GM19043 (cell line): ENCODE measurements around the gene MAPKBP1.
"Not testable (repeated sequence)": the region's sequence is repeated elsewhere in the genome, so short reads cannot be mapped to it uniquely, and the experiment has no call there.

Experiments
- ATAC-seq: cut with Tn5 transposase; IDR thresholded peaks from one replicate; pipeline ENCODE4 v1.9.1; 2021; ENCODE audit warnings: low read depth; ENCODE audit not compliant: unreplicated experiment

Gene MAPKBP1

GRCh38 chr15:41774062-41774881 lies at the start of gene MAPKBP1:
Gene MAPKBP1 (plus strand): TSS chr15:41774484. CDS start chr15:41775276, 792 bp downstream.
- ATAC-seq = peak; percentile 72

- no peak for ATAC-seq
These were observed 47.1 kb upstream of the MAPKBP1 start for GRCh38 chr15:41727143-41727542.

DNA sequence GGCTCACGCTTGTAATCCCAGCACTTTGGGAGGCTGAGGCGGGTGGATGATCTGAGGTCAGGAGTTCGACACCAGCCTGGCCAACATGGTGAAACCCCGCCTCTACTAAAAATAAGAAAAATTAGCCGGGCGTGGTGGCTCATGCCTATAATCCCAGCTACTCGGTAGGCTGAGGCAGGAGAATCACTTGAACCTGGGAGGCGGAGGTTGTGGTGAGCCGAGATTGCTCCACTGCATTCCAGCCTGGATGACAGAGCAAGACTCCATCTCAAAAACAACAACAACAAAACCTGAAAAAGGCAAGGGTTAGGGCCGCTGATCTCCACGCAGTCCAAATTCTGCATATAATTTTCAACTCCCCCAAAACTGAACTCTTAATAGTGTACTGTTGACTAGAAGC lies 46.2 kb upstream of the MAPKBP1 start:
- not testable (repeated sequence) for ATAC-seq

- no peak for ATAC-seq
These were observed 43.7 kb upstream of the MAPKBP1 start for GRCh38 chr15:41730543-41730942.

- ATAC-seq = no peak
These were observed 41.8 kb upstream of the MAPKBP1 start for GRCh38 chr15:41732483-41732882.

DNA sequence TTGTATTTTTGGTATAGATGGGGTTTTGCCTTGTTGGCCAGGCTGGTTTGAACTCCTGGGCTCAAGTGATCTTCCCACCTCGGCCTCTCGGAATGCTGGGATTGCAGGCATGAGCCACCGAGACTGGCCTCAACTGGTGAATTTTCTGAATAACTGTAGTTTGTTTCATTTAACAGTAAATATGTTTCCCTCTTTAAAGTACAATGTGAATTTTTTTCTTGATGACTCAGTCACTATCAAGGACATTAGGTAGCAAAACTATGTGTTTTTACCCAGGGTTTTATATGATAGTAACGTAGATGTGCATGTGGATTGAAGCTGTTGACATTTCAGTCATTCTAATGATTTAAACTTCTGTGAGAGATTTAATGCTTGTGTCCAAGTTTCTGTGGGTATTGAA lies 40.2 kb upstream of the MAPKBP1 start:
- no peak for ATAC-seq

DNA sequence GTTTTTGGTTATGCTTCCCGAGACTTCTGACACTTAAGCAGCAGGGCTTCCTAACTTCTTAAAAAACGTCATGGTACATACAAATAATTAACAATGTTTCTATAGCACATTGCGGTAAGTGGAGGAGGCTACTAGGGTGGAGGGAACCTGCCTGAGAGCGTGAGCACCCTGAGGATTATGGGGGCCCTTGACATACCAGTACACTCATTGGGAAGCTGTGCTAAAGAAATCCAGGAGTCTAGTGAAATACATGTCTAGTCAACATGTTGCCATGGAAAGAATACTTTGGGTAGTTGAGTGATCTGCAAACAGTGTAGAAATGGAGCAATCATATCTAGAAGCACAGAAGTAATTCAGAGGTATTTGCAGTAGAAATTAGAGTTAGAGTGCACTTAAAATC lies 39.2 kb upstream of the MAPKBP1 start:
- ATAC-seq = no peak

GRCh38 chr15:41735492-41735891 lies 38.8 kb upstream of the MAPKBP1 start:
- not testable (repeated sequence) for ATAC-seq

DNA sequence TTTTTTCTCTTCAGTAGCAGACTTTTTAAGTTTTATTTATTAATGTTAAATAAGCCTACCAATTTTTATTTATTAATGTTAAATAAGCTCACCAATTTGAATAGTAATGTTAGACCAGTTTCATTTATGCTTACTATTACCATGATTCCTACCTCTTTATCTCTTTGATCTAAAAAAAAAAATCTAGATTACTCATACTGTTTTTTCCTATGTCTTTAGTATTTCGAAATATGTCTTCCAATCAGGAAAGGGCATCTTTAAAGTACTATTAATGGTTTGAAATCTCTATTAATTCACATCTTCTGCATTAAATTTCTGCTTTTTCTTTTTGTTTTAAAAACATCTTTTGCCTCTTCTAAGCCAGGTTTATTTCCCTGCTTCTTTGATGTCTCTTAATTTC lies 27.5 kb upstream of the MAPKBP1 start:
- no peak for ATAC-seq

DNA sequence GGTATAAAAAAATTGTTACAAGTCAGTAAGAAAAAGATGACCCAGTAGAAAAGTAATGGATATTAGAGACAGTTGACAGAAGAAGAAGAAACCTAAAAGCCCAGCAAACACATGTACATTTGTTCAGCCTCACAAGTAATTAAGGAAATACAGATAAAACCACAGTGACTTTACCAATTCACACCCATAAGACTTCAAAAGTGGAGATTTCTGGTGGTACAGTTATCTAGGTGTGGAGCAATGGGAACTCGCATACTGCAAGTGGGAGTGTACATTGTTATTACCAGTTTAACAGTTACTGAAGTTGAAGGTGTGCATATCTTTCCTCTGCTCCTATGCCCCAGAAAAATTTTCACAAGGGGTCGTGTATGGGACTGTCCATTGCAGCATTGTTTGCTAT lies 18.1 kb upstream of the MAPKBP1 start:
- no peak for ATAC-seq

DNA sequence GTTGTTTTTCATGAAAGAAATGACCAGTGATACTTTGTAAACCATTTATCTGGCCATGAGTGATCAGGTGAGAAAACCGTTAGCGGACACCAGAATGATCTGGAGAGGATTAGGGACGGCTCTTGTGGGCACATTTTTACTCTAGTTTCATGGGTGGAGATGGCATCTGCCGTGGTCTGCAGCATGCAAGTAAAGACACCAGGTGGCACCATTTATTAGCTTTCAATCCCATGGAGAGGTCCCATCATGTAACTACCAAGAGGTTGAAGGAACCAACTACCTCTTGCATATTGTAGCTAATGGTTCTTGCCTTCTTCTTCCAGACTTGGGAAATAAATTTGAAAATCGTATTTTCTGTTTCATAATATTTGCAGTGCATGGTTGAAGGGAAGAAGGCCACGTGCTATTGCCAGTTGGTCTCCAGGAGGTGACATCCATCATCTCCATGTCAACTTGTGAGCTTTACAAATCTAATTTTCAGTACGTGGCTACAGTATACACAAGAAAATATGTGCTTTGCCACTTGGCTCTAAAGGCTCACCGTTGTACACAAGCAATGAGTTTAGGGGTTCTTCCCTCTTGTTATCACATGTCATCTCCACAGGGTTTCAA lies 1.5 kb upstream of the MAPKBP1 start:
- ATAC-seq = no peak

GRCh38 chr15:41773332-41773728 lies 954 bp upstream of the MAPKBP1 start:
- ATAC-seq = no peak

- ATAC-seq = no peak
These were observed 589 bp upstream of the MAPKBP1 start for GRCh38 chr15:41773729-41774061.

DNA sequence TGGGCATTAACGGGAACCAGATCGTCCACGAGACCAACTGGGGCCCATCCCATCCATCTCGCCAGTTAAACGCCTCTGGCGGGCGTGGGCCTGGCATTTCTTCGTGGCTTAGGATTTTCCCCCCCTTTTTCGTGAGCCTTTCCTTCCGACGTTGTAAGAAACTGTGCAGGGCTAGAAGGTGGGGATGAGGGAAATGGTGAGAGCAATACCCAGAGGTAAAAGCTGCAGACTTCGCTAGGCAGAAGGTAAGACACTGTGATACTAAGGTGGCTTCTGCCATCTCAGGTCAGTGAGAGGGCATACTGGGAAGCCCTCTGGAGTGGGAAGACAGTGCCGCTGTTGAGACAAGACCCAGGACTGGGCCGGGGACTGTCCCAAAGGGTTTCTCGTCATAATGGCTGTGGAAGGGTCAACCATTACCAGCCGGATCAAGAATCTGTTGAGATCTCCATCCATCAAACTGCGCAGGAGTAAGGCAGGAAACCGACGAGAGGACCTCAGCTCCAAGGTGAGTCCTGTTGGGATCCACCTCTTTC lies 666 bp downstream of the MAPKBP1 start:
- no peak for ATAC-seq

DNA sequence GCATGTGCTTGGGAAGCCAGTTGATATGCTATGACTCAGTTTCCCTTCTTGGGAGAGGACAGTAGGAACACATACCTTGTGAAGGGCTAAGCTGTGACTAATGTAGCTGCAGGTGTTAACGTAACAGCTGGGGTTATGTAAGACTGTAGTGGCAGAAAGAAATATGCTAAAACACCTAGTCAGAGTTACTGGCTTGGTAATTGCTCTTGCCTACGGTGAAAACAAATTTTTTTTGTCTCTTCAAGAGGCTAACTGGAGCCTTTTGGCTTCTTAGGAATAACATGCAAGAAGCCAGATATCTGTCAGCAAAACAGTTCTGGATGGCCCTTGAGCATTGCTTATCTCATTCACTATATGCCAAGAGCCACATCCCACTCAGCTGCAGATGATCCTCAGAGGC lies 1.4 kb downstream of the MAPKBP1 start:
- ATAC-seq = no peak

DNA sequence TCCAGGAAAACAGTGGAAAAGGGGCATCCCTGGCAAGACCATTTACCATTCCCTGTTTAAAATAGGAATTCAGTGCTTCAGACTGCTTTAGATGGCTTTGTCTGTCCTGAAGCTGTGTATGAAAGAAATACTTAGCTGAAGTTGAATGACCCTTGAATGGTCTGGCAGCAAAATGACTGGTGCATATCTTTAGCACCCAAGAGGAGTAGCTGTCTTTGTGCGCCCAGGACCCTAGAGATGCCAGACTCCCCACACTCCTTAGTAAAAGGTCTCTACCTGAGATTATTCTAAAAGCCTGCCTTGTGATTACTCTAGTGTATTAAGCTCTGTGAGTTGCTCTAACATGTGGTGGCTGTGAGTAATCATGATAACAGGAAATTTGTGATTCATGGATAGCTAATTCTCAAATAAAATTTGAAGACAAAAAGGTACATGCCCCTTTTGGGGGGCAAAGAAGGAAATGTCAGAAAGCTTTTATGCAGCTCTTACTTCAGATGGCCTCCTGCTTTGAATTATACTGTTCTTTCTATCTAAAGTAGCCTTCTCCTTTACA lies 3.2 kb downstream of the MAPKBP1 start:
- ATAC-seq = no peak

DNA sequence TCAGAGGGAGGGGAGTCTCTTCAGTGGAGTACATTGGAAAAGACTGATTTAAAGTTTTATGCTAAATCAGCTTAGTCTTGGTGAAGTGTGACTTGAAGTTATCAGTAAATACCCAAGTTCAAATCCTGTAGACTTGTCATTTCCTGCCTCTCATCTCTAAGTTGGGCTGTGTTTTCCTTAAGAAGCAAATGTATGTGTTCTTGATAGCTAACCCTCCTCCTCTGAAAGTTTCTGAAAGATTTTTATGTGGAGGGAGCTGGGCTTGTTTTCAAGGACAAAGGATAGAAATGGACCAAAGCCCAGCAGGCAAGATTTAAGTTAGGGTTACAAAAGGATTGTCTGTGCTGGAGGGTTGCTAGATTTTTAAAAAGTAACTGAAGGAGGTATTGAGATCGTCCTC lies 4.2 kb downstream of the MAPKBP1 start:
- ATAC-seq = no peak

- ATAC-seq = no peak
These were observed 5.4 kb downstream of the MAPKBP1 start for GRCh38 chr15:41779662-41780157.

DNA sequence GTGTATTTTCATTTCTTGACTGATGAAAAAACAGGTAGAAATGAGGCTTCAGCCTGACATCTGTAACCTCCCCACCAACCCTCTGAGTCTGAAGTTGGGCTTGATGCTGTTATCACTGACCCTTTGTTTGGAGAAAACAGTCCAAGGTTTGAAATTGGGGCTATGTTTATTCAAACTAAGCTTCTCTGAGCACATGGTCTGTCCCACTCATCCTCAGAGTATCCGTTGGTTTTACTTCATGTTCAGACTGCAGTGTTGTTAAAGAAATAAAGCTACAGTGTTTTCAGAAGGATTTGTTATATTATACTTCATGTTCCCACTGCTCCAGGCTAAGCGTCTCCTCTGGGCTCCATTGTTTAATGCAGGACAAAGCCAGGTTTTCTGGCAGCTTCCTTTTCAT lies 6.0 kb downstream of the MAPKBP1 start:
- no peak for ATAC-seq

DNA sequence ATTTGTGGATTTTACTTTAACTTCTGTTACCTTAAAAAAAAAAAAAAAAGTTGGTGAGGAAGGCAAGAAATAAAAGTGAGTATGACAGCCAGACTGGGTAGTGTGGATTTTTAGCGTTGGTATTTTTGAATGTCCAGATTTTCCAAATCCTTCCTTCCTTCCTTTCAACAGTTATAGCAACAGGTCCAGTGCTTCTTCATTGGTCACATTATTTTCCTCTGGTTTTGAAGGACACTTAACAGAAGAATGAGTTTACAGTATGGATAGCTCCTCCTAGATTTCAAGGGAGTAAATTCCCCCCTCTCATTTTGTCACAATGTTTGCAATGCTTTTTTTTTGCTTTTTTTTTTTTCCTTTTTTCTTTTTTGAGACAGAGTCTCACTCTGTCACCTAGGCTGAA lies 6.4 kb downstream of the MAPKBP1 start:
- no peak for ATAC-seq
